ENCODE results near the gene DSCAM.

DNA sequence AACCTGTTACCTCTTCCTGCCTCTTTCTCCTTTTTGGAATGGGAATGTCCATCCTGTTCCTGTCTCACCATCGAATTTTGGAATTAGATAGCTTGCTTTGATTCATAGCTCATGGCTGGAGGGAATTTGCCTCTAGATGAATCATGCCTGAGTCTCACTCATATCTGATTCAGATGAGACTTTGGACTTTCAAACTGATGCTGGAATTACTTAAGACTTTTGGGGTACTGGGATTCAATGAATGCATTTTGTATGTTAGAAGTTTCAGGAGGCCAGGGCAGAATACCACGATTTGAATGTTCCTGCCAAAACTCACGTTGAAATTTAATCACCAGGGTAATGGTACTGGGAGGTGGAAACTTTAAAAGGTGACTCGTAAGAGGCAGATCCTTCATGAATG, 132.4 kb downstream of the DSCAM start:
- TF ChIP-seq, protein P1, sequence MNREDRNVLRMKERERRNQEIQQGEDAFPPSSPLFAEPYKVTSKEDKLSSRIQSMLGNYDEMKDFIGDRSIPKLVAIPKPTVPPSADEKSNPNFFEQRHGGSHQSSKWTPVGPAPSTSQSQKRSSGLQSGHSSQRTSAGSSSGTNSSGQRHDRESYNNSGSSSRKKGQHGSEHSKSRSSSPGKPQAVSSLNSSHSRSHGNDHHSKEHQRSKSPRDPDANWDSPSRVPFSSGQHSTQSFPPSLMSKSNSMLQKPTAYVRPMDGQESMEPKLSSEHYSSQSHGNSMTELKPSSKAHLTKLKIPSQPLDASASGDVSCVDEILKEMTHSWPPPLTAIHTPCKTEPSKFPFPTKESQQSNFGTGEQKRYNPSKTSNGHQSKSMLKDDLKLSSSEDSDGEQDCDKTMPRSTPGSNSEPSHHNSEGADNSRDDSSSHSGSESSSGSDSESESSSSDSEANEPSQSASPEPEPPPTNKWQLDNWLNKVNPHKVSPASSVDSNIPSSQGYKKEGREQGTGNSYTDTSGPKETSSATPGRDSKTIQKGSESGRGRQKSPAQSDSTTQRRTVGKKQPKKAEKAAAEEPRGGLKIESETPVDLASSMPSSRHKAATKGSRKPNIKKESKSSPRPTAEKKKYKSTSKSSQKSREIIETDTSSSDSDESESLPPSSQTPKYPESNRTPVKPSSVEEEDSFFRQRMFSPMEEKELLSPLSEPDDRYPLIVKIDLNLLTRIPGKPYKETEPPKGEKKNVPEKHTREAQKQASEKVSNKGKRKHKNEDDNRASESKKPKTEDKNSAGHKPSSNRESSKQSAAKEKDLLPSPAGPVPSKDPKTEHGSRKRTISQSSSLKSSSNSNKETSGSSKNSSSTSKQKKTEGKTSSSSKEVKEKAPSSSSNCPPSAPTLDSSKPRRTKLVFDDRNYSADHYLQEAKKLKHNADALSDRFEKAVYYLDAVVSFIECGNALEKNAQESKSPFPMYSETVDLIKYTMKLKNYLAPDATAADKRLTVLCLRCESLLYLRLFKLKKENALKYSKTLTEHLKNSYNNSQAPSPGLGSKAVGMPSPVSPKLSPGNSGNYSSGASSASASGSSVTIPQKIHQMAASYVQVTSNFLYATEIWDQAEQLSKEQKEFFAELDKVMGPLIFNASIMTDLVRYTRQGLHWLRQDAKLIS (CRISPR knock-in tag; IDR thresholded peaks at IDR 0.05; ENCODE audit: borderline replicate concordance) = no peak
- TF ChIP-seq GABPB1 (CRISPR knock-in tag; IDR thresholded peaks at IDR 0.05) = no peak
